ENCODE data around the gene KLHL34. TPM values are rescaled to one million over a fixed set of nuclear protein-coding genes. Genes with fewer than 3 reads are reported as not detected.

KLHL34 gene
- total RNA-seq, 4 donors from 2014 or later = 0.10 to 0.81 (median 0.32) TPM; not detected in 1

GRCh38 chrX:21632027-21632426 is 26.1 kb downstream of the KLHL34 start:
- Histone ChIP-seq H3K9me3 (no peaks in the 10 kb centered on the region), H3K27ac (no peak overlapping the region), H3K4me3 (no peak overlapping the region), H3K36me3 (no peaks in the 10 kb centered on the region), H3K4me1 (no peaks in the 10 kb centered on the region), H3K27me3 (no peaks in the 10 kb centered on the region)
- TF ChIP-seq, protein P1, sequence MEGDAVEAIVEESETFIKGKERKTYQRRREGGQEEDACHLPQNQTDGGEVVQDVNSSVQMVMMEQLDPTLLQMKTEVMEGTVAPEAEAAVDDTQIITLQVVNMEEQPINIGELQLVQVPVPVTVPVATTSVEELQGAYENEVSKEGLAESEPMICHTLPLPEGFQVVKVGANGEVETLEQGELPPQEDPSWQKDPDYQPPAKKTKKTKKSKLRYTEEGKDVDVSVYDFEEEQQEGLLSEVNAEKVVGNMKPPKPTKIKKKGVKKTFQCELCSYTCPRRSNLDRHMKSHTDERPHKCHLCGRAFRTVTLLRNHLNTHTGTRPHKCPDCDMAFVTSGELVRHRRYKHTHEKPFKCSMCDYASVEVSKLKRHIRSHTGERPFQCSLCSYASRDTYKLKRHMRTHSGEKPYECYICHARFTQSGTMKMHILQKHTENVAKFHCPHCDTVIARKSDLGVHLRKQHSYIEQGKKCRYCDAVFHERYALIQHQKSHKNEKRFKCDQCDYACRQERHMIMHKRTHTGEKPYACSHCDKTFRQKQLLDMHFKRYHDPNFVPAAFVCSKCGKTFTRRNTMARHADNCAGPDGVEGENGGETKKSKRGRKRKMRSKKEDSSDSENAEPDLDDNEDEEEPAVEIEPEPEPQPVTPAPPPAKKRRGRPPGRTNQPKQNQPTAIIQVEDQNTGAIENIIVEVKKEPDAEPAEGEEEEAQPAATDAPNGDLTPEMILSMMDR (IDR thresholded peaks at IDR 0.05) = no peak
- no peak for TF ChIP-seq EP300 (IDR thresholded peaks at IDR 0.05)
- TF ChIP-seq POLR2A (IDR thresholded peaks at IDR 0.05) = no peak
- TF ChIP-seq POLR2AphosphoS5 (IDR thresholded peaks at IDR 0.05) = no peak
- no peak for DNase-seq (ENCODE audit: low spot score in 2 of 2)
- 47% methylated on average over 2 of the region's 2 CpGs for WGBS

DNA sequence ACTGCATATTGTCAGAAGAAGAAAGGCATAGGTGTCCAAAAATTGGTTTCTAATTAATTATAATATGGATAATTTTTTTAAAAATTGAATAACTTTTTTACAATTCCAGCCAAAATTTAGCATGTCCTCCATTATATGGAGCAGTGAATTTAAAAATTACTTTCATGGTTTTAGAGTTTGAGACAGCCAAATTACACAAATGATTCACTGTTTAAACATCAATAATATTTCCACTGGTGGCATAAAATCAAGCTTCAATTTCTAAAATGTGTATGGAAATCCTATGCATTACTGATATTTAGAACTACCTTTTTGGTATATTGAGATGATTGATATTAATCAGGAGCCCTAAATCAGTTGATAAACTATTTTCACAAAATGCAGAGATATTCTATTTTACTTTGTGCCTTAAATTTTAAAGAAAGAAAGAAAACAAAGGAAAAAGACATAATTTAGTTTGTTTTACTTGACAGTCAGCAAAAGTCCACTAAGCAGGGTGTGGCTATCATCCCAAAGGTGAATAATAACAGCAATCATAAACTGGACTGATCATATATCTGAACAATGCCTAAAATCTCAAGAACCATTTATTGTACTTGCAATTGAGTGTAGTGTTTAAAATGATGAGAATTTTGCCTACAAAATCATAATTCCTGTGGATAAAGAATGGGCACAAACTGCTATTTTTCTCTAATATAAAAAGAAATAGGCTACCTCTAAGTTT is 34.2 kb downstream of the KLHL34 start:
- no peak overlapping the region for H3K27ac ChIP-seq
- H3K4me3 ChIP-seq = no peak overlapping the region
- TF ChIP-seq EP300 (IDR thresholded peaks at IDR 0.05) (no peak), POLR2A (IDR thresholded peaks at IDR 0.05) (no peak), POLR2AphosphoS5 (IDR thresholded peaks at IDR 0.05) (no peak)
- TF ChIP-seq, protein P1 (IDR thresholded peaks at IDR 0.05) = no peak
- no peaks in the 10 kb centered on the region for H3K4me1 ChIP-seq
- H3K27me3 ChIP-seq = no peaks in the 10 kb centered on the region
- H3K36me3 ChIP-seq = no peaks in the 10 kb centered on the region
- H3K9me3 ChIP-seq = no peaks in the 10 kb centered on the region
- DNase-seq (ENCODE audit: low spot score in 2 of 2) = no peak

GRCh38 chrX:21620234-21620633 is 37.9 kb downstream of the KLHL34 start:
- no peak overlapping the region for H3K4me3 ChIP-seq
- TF ChIP-seq EP300 (IDR thresholded peaks at IDR 0.05) = no peak
- no peak for TF ChIP-seq POLR2A (IDR thresholded peaks at IDR 0.05)
- TF ChIP-seq, protein P1 (IDR thresholded peaks at IDR 0.05) = no peak
- TF ChIP-seq POLR2AphosphoS5 (IDR thresholded peaks at IDR 0.05) = no peak
- H3K27ac ChIP-seq = no peak overlapping the region
- whole genome bisulfite sequencing = 95% methylated on average over 2 of the region's 2 CpGs
- H3K36me3 ChIP-seq = no peaks in the 10 kb centered on the region
- H3K27me3 ChIP-seq = no peaks in the 10 kb centered on the region
- H3K9me3 ChIP-seq = no peaks in the 10 kb centered on the region
- no peak for DNase-seq (ENCODE audit: low spot score in 2 of 2)
- no peaks in the 10 kb centered on the region for H3K4me1 ChIP-seq

DNA sequence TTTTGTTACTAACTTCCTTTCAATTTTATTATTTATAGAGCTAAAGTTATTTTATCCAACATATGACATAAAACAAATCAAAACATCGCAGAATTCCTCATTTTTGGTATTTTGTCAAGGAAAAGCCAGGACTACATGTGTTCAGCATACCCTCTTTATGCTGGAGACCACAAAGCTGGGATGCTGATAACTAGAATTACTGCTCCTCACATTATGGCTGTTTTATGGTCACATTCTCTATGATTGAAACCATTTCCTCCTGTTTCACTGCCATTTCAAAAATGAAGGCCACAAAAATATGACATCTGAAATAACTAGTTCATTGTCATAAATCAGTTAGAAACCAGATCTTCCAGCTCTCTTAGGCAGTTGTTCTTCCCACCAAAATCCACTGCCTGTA is 41.7 kb downstream of the KLHL34 start:
- Histone ChIP-seq H3K27me3 (no peaks in the 10 kb centered on the region), H3K36me3 (no peaks in the 10 kb centered on the region), H3K27ac (no peak overlapping the region), H3K4me1 (no peaks in the 10 kb centered on the region), H3K4me3 (no peak overlapping the region), H3K9me3 (no peaks in the 10 kb centered on the region)
- 37% methylated on average over 1 of the region's 1 CpG for WGBS
- TF ChIP-seq, protein P1 (IDR thresholded peaks at IDR 0.05) = no peak
- TF ChIP-seq POLR2A (IDR thresholded peaks at IDR 0.05) (no peak), EP300 (IDR thresholded peaks at IDR 0.05) (no peak), POLR2AphosphoS5 (IDR thresholded peaks at IDR 0.05) (no peak)
- no peak for DNase-seq (ENCODE audit: low spot score in 2 of 2)

DNA sequence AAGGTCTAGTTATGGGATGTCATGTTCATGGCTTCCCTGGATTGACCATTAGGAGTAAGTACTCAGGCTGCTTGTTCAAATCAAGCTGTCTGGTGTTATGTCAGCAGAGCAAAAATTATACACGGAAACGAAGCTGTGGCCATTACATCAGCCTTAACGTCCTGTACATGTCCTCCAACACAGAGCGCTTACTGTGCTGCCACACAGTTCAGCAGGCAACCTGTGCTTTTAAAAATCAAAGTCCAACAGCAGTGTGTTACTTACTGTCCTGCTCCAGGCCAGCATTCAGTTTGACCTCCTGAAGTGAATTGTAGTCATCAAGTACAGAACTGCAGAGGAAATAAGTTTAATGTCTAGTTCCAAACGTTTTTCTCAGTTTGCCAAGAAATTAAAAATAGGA is 46.0 kb downstream of the KLHL34 start:
- no peak for DNase-seq (ENCODE audit: low spot score in 2 of 2)
- H3K27ac ChIP-seq = no peak overlapping the region
- no peaks in the 10 kb centered on the region for H3K9me3 ChIP-seq

More for the DNA sequence above, 46.0 kb downstream of the KLHL34 start:
- WGBS = 68% methylated on average over 5 of the region's 5 CpGs
- Histone ChIP-seq H3K27me3 (no peaks in the 10 kb centered on the region), H3K4me3 (no peak overlapping the region), H3K36me3 (no peaks in the 10 kb centered on the region), H3K4me1 (no peaks in the 10 kb centered on the region)
- TF ChIP-seq, protein P1 (IDR thresholded peaks at IDR 0.05) = no peak
- no peak for TF ChIP-seq EP300 (IDR thresholded peaks at IDR 0.05)
- TF ChIP-seq POLR2AphosphoS5 (IDR thresholded peaks at IDR 0.05) = no peak
- TF ChIP-seq POLR2A (IDR thresholded peaks at IDR 0.05) = no peak
